Astrocyte of the cerebellum (primary cell): ENCODE data around the gene PRAMEF6.
"Not testable (repeated sequence)": the region's sequence is repeated elsewhere in the genome, so short reads cannot be mapped to it uniquely, and the experiment has no call there.

Experiments used
- DNase-seq: peaks from one replicate; pipeline ENCODE4 v3.0.0-alpha.2; 2011; ENCODE audit warnings: low read depth
- H3K4me3 ChIP-seq: 2 replicates; pipeline ENCODE4 v1.5.1; 2011; ENCODE audit warnings: mild to moderate bottlenecking, low read depth, low read length, moderate library complexity
- in situ Hi-C: cut with HindIII; loops from 2 replicates; pipeline ENCODE4 v1.10.0; 2017; ENCODE audit warnings: low sequenced_read_pairs

Gene PRAMEF6

GRCh38 chr1:12947480-12947879 lies at the start of gene PRAMEF6:
PRAMEF6 (minus strand) TSS chr1:12947580; CDS start chr1:12942518, 5,062 bp downstream.
- DNase-seq, H3K4me3 ChIP-seq, in situ Hi-C loops: not testable (repeated sequence)

GRCh38 chr1:12924368-12924767 lies 23.0 kb downstream of the PRAMEF6 start:
- H3K4me3 ChIP-seq, in situ Hi-C loops, DNase-seq: not testable (repeated sequence)

- DNase-seq, in situ Hi-C loops, H3K4me3 ChIP-seq: not testable (repeated sequence)
Observed at GRCh38 chr1:12921749-12922148, 25.6 kb downstream of the PRAMEF6 start.

DNA sequence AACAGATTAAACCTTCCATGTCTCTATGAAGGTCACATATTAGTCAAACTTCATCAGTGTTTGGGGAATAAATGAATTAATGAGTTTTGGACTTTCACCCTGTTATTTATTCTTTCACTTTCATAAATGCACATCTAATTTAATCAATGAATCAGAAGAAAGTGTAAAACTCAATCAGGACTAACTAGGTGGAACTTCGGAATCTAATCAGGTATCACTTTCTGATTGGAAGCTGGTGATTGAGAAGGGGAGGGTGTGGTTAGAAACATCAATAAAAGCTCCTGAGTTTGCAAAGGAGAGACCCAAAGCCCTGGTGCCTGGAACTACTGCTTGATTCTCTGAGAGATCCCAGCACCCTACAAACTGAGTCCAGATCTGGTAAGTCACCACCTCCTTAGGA lies 31.1 kb downstream of the PRAMEF6 start, which contains the start of gene PRAMEF7:
TSS of gene PRAMEF7 (plus strand) at position 301 of the 400 bp plus-strand sequence. CDS start 1,083 bp downstream, outside the sequence.
- H3K4me3 ChIP-seq, DNase-seq, in situ Hi-C loops: not testable (repeated sequence)

DNA sequence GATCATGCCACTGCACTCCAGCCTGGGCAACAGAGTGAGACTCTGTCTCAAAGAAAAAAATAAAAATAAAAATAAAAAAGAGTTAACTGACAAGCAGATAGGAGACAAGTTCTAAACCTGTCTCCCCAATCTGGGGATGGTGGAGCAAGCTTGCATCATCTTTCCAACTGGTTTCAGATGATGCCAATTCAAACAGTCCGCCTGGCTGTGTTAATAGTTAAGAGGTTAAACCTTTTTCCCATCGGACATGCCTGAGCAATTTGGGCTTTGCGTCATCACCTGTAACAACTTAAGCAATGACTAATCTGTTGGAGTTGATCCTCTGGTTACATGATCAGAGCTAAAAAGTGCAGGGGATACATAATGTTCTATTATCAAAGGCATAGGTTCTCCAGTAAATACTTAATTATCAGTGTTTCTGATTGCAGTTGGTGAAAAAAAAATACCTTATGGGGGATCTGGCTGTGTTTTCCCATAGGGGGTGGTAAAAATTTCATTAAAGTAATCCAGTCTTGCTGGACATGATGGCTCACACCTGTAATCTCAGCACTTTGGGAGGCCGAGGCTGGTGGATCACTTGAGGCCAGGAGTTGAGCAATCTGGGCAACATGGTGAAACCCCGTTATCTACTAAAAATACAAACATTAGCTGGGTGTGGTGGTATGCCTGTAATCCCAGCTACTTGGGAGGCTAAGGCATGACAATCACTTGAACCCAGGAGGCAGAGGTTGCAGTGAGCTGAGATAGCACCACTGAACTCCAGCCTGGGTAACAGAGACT lies 43.4 kb downstream of the PRAMEF6 start:
- H3K4me3 ChIP-seq, DNase-seq, in situ Hi-C loops: not testable (repeated sequence)

- in situ Hi-C loops, DNase-seq: not testable (repeated sequence)
Observed at GRCh38 chr1:12899186-12899585, 48.2 kb downstream of the PRAMEF6 start.

DNA sequence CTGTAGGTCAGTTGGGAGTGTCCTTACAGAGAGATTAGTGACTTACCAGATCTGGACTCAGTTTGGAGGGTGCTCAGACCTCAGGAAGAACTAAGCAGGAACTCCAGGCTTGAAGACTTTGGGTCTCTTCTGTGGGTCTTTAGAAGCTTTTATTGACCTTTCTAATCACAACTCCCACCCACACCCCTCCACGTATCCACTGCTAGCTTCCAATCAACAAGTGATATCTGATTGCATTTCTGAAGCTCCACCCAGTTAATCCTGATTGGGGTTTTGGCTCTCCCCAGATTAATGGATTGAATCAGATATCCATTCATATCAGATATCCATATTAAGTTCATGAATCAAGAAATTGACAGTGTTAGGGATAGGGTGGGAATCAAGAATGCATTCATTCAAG lies 49.2 kb downstream of the PRAMEF6 start, which contains the start of gene PRAMEF10:
TSS of gene PRAMEF10 (minus strand) at position 101 of the 400 bp plus-strand sequence. CDS start 2,423 bp downstream, outside the sequence.
- in situ Hi-C loops, H3K4me3 ChIP-seq, DNase-seq: not testable (repeated sequence)

More at GRCh38 chr1:12899186-12899585, 48.2 kb downstream of the PRAMEF6 start:
- not testable (repeated sequence) for H3K4me3 ChIP-seq
